HL-60/S4 (cell line): Measurements from ENCODE around the gene STAT4.

Experiments
- in situ Hi-C: fragments of 300-500 bp; cut with MboI; formaldehyde crosslinking; loops from 2 replicates; pipeline ENCODE4 v1.14.3; 2022; ENCODE audit warnings: low sequenced_read_pairs

Gene STAT4

GRCh38 chr2:191151331-191151730 lies 537 bp upstream of the STAT4 start:
- in situ Hi-C loops = loop anchor here (25.0 kb wide), 1 partner anchor 364 kb away; no protein-coding TSS in a partner anchor

DNA sequence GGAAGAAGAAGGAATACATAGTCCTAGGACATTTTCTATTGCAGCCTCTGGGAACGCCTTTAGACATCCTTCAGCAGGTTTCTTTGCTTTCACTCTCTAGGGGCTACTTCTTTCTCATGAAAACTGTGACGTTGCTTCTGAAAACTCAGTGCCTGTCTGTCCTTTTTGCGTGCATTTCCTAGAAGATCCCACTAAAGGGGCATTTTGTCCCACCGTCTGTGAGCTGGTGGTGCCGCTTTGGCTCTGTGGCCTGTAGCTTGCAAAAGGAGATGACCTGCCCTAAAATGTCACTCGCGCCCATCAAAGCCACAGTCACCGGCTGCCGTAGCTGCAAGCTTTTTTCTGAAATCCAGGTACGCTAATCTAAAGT lies 579 bp downstream of the STAT4 start:
- in situ Hi-C loops = loop anchor here (25.0 kb wide), 1 partner anchor 363 kb away; no protein-coding TSS in a partner anchor

- in situ Hi-C loops = no loop called here
Observed at GRCh38 chr2:191149391-191149790, 1.4 kb downstream of the STAT4 start.

DNA sequence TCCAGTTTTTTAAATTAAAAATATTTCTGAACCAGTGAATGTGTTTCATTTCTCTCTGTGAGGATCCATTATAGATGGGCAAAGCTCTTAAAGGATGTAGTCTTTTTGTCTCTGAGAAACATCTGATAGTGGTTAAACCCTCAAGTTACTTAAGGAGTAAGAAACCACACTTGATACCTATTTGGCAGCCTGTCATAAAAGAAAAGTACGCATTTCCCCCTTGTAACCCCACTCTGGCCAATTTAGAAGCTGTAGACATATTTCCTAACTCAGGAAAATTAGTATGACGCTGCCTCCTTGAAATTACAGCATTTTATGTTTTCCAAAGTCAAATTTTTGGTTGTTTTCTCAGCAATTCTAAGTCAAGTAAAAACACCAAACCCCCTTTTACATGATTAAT lies 2.0 kb downstream of the STAT4 start:
- in situ Hi-C loops = no loop called here

DNA sequence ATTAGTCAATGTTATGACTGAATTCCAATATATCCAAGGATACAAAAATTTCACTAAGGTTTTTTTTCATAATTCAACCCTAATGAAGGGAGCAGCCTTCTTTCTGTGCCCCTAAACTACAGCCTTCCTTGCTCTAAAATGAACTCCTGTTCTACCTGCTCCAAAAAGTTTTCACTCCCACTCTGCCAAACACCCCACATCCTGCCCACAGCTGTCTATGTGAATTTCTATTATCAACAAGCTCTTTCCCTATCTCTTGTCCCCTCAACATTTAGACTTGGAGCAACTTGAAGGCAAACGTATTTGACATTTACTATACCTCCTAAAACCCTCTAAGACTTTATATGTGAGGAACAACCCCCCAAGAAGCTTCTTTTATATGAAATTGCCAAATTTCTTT lies 2.5 kb downstream of the STAT4 start:
- in situ Hi-C loops = no loop called here

DNA sequence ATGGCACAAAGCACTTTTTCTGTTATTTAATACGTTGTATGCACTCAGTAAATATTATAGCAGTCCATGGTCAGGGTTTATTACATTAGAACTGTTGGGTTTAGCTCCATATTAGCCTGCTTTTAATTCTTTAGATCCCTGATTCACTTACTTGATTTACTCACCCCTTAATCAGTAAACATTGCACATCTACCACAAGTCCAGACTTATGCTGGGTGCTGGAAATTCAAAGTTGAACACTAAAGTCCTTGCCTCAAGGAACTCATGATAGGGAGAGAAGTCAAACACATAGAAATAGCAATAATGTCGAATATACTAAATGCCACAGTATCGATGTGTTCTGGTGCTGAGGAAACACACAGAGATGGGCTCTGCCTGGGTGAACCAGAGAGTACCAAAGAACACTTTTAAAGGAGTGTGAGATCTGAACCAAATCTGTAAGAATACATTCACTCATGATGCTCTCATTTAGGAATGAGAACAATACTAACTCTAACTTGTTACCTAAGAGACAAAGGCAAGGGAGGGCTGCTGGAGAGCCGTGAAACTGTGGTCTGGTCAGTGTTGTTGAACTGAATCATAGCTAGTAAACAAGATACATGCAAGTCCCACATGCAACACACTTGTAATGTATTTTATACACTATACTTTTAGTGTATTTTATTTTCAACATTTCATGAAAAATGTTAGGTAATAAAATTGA lies 4.9 kb downstream of the STAT4 start:
- in situ Hi-C loops = no loop called here

DNA sequence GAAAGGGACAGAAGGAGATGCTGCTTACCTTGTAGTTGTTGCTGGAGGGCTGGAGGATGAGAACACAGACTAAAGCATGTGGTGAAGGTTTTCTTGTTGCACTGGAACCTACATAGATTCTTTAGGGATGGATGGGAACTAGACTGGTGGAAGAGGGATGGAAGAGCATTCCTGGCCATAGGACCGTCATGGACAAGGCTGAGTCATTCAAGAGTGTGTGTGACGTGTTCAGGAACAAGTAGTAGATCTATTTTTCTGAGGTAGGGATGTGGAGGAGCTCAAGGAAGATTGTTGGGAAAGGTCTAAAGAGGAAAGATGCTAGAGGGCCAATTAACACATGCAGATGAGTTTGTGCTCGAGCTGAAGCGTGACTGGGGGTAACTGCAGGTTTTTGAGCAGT lies 6.6 kb downstream of the STAT4 start:
- in situ Hi-C loops = no loop called here

DNA sequence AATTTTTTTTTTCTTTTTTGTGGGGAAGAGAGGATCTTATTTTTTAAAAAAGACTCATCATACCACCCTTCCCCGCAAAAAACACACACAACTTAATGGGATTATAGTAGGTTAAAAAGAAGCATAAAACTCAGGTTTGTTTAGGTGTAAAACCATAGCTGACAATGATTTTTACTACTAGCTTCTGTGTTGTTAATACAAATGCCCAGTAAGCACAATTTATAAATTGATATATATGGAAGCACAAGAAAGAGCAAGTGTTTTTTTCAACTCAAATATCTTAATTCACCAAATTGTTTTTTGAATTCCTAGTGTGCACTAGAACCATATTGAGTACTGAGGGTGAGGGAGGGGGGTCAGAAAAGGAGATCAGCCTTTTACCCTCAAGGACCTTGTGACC lies 7.0 kb downstream of the STAT4 start:
- in situ Hi-C loops = no loop called here

- in situ Hi-C loops = no loop called here
Observed at GRCh38 chr2:191128911-191129304, 21.9 kb downstream of the STAT4 start.

- in situ Hi-C loops = no loop called here
Observed at GRCh38 chr2:191128172-191128910, 22.5 kb downstream of the STAT4 start.

DNA sequence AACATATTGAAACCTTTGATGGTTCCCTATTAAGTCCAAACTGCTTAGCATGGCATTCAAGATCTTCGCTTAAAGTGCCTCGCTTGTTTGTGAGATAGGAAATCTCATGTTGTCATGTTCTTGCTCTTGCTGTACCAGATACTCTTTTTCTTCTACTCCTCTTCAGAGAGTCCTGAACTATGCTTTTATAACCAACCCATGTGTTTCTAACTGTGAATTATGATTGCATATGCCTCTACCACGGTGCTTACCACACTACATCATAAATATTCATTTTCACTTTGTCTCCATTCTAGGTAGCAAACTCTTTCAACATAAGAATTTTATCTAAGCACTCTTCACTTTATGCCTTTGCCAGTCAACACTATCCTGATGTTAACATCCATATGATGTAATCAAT lies 23.6 kb downstream of the STAT4 start:
- in situ Hi-C loops = no loop called here

DNA sequence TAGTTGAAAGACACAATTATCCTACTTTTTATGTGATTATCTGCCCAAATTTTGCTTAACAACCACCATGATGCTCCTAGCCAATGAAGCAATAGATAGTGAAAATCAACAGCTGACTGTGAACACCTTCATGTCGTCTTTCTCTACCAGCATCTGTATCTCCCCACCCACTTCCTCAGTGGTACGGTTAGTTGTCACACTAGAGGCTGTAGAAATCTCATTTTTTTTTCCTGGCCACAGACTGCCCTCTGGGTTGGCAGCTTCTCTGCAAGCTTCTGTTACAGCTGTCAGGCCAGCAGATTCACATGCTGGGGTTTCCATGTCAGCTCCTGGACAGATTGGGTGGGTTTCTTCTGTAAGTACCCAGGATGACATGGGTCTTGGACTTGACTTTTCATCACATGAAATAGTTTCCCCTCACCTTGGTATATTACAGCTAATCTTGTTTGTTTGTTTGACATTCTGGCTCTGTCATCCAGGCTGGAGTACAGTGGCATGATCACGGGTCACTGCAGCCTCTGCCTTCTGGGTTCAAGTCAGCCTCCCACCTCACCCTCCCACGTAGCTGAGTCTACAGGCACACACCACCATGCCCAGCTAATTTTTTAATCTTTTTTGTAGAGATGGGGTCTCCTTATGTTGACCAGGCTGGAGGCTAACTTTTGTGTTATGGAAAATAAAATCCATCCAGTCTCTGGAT lies 24.3 kb downstream of the STAT4 start:
- in situ Hi-C loops = no loop called here

DNA sequence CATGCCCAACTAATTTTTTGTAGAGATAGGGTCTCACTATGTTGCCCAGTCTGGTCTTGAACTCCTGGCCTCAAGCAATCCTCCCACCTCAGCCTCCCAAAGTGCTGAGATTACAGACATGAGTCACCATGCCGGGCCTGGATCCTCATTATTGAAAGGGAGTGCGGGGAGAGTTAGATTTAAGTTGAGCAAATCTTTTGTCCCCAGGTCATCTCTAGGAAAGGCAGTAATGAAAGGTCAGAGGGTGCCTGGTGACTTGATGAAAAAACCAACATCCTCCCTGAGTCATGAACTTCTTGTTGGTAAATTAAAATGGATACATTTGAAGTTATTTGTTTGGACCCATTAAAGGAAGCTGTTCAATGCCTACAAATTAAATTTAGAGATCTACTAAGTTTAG lies 25.1 kb downstream of the STAT4 start:
- in situ Hi-C loops = no loop called here

- in situ Hi-C loops = no loop called here
Observed at GRCh38 chr2:191122638-191123294, 28.0 kb downstream of the STAT4 start.

DNA sequence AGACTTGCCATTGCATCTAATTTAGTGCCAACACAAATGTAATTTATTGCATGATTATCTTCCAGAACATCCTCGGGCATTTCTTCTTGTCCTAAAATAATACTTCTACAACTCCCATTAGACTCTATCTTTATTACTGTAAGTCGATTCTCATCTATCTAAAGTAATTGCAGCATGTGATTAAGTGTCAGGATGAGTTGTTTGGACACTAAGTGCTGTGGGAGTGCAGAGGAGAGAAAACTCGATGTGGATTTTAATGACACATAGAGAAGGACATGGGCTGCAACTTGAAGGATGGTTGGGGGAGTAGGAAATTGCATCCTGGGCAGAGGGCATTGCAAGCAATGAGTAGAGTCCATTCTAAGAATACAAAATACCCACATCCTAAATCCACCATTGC lies 33.5 kb downstream of the STAT4 start:
- in situ Hi-C loops = no loop called here

DNA sequence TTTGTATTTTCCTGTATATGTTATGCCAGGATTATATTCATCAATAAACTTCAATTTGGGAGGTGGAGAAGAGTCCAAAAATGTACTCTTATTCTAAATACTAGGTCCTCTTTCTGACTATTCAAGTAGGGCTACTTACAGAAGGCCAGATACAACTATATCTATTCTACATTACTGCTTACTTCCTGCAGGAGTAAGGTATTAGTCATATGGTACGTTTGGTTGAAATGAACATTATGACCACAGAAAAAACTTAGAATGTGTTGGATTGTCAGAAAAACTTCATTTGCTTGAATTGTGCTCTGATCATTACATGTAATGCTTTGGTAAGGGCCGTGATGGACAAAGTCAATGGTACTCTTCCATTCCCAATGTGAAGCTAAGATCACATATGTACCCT lies 35.0 kb downstream of the STAT4 start:
- in situ Hi-C loops = no loop called here

DNA sequence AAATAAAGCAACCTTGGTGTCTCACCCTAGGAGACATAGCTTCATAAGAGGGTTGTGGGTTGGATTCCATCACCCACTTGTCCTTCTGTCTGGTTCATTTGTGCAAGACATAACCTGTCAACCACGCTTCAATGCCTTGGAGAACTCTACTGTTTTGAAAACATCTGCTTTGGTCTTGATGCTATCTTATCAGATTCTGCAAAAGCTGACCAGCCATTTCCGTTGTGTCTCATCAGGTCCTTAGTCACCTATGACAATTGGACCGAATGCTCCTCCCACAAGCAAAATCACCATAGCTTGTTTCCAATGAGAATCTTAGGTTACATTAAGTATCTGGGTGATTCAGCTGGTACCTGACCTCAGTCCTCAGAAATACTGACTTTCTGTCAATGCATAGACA lies 35.4 kb downstream of the STAT4 start:
- in situ Hi-C loops = no loop called here

- in situ Hi-C loops = no loop called here
Observed at GRCh38 chr2:191114403-191114886, 36.3 kb downstream of the STAT4 start.

- in situ Hi-C loops = no loop called here
Observed at GRCh38 chr2:191113761-191114160, 37.0 kb downstream of the STAT4 start.

GRCh38 chr2:191112448-191112901 lies 38.3 kb downstream of the STAT4 start:
- in situ Hi-C loops = no loop called here

- in situ Hi-C loops = no loop called here
Observed at GRCh38 chr2:191109888-191110287, 40.9 kb downstream of the STAT4 start.
